HEK293 (cell line): ENCODE results near the gene DNAH1.

ENCODE experiments used
- CTCF ChIA-PET: fragments of 350-600 bp; formaldehyde crosslinking; extraction: SDS; loops from one replicate; lab custom pipeline; 2021; ENCODE audit warnings: antibody characterized with exemption; lab: Yijun Ruan, JAX
- POLR2A ChIA-PET: fragments of 300-600 bp; formaldehyde crosslinking; extraction: SDS; loops from one replicate; lab custom pipeline; 2020; ENCODE audit warnings: antibody characterized with exemption, inconsistent platforms; lab: Yijun Ruan, JAX
- H3K27ac ChIP-seq: fragments of 200-500 bp; sonication (Bioruptor generic); 2 replicates; pipeline ENCODE4 v1.5.1; 2014; ENCODE audit warnings: low read depth, low read length, control low read depth, inconsistent platforms; ENCODE audit errors: extremely low read depth
- H3K36me3 ChIP-seq, 2 experiments: fragments of 200-500 bp in 1 of 2; sonication (Bioruptor generic) in 1 of 2; 1 replicate in 1 of 2; 2 replicates in 1 of 2; pipeline ENCODE4 v1.5.1; 2014 to 2017; ENCODE audit warnings: inconsistent platforms in 2 of 2, low read length in 2 of 2; ENCODE audit not compliant: control insufficient read depth in 2 of 2, insufficient read depth in 1 of 2
- H3K4me1 ChIP-seq: fragments of 200-500 bp; sonication (Bioruptor generic); 2 replicates; pipeline ENCODE4 v1.5.1; 2014; ENCODE audit warnings: mild to moderate bottlenecking, low read length, inconsistent platforms; ENCODE audit not compliant: control insufficient read depth, insufficient read depth
- H3K4me3 ChIP-seq: 2 replicates; pipeline ENCODE4 v1.5.1; 2011; ENCODE audit warnings: low read depth, mild to moderate bottlenecking, control low read depth, low read length, moderate library complexity
- H3K9me3 ChIP-seq: fragments of 200-500 bp; sonication (Bioruptor generic); 2 replicates; pipeline ENCODE4 v1.5.1; 2014; ENCODE audit warnings: low read depth, low read length, inconsistent platforms; ENCODE audit not compliant: control insufficient read depth, insufficient read depth
- HOXA7 ChIP-seq: sonication (generic); formaldehyde crosslinking; IDR thresholded peaks from 2 replicates; pipeline ENCODE4 v1.8.1; 2022; ENCODE audit warnings: missing genetic modification reagents, borderline replicate concordance
- HOXC10 ChIP-seq: sonication (generic); formaldehyde crosslinking; IDR thresholded peaks from 2 replicates; pipeline ENCODE4 v1.8.1; 2023; ENCODE audit warnings: mild to moderate bottlenecking, missing genetic modification reagents
- IKZF3 ChIP-seq: fragments of 450-650 bp; IDR thresholded peaks from 2 replicates; pipeline ENCODE4 v1.5.0; 2018; ENCODE audit warnings: missing biosample characterization, mild to moderate bottlenecking, missing genetic modification characterization, moderate library complexity
- KLF1 ChIP-seq: fragments of 450-650 bp; formaldehyde crosslinking; IDR thresholded peaks from 2 replicates; pipeline ENCODE4 v1.5.1; 2016; ENCODE audit warnings: missing biosample characterization, missing genetic modification characterization
- KLF10 ChIP-seq: fragments of 450-650 bp; IDR thresholded peaks from 2 replicates; pipeline ENCODE4 v1.5.1; 2018; ENCODE audit warnings: missing biosample characterization, mild to moderate bottlenecking, missing genetic modification characterization
- ZNF133 ChIP-seq: fragments of 450-650 bp; formaldehyde crosslinking; IDR thresholded peaks from 2 replicates; pipeline ENCODE4 v1.5.1; 2016; ENCODE audit warnings: missing biosample characterization, missing genetic modification characterization
- ZNF2 ChIP-seq: fragments of 450-650 bp; formaldehyde crosslinking; IDR thresholded peaks from 2 replicates; pipeline ENCODE4 v1.5.1; 2016; ENCODE audit warnings: missing biosample characterization, missing genetic modification characterization
- ZNF211 ChIP-seq: fragments of 450-650 bp; formaldehyde crosslinking; IDR thresholded peaks from 2 replicates; pipeline ENCODE4 v1.5.1; 2016; ENCODE audit warnings: low read depth, missing biosample characterization, missing genetic modification characterization
- ZNF266 ChIP-seq: fragments of 450-650 bp; formaldehyde crosslinking; IDR thresholded peaks from 2 replicates; pipeline ENCODE4 v1.5.1; 2016; ENCODE audit warnings: missing biosample characterization, missing genetic modification characterization, low read depth
- ZNF335 ChIP-seq: fragments of 450-650 bp; formaldehyde crosslinking; conservative IDR thresholded peaks from 2 replicates; pipeline ENCODE4 v1.5.1; 2016; ENCODE audit warnings: missing biosample characterization, missing genetic modification characterization
- ZNF416 ChIP-seq: fragments of 450-650 bp; formaldehyde crosslinking; IDR thresholded peaks from 2 replicates; pipeline ENCODE4 v1.5.1; 2016; ENCODE audit warnings: missing biosample characterization, missing genetic modification characterization
- ZNF426 ChIP-seq: fragments of 450-650 bp; formaldehyde crosslinking; IDR thresholded peaks from 2 replicates; pipeline ENCODE4 v1.5.1; 2017; ENCODE audit warnings: missing biosample characterization, missing genetic modification characterization, mild to moderate bottlenecking, inconsistent platforms, moderate library complexity
- ZNF433 ChIP-seq: fragments of 450-650 bp; formaldehyde crosslinking; IDR thresholded peaks from 2 replicates; pipeline ENCODE4 v1.5.1; 2016; ENCODE audit warnings: missing biosample characterization, missing genetic modification characterization, low read depth
- ZNF48 ChIP-seq: fragments of 450-650 bp; formaldehyde crosslinking; IDR thresholded peaks from 2 replicates; pipeline ENCODE4 v1.5.1; 2016; ENCODE audit warnings: missing biosample characterization, missing genetic modification characterization
- ZNF544 ChIP-seq: fragments of 450-650 bp; formaldehyde crosslinking; IDR thresholded peaks from 2 replicates; pipeline ENCODE4 v1.5.0; 2017; ENCODE audit warnings: missing biosample characterization, missing genetic modification characterization
- ZNF626 ChIP-seq: fragments of 450-650 bp; sonication (Bioruptor Pico); formaldehyde crosslinking; IDR thresholded peaks from 2 replicates; pipeline ENCODE4 v1.5.1; 2018; ENCODE audit warnings: missing biosample characterization, missing genetic modification characterization, inconsistent platforms
- ZNF660 ChIP-seq: fragments of 450-650 bp; IDR thresholded peaks from 2 replicates; pipeline ENCODE4 v1.5.1; 2018; ENCODE audit warnings: missing biosample characterization, mild to moderate bottlenecking, missing genetic modification characterization
- TF ChIP-seq, protein P1 (sequence below): fragments of 450-650 bp; formaldehyde crosslinking; IDR thresholded peaks from 2 replicates; pipeline ENCODE4 v1.5.1; 2016; ENCODE audit warnings: missing biosample characterization, missing genetic modification characterization
- TF ChIP-seq, protein P2 (sequence below): fragments of 450-650 bp; formaldehyde crosslinking; IDR thresholded peaks from 2 replicates; pipeline ENCODE4 v1.5.1; 2016; ENCODE audit warnings: missing biosample characterization, missing genetic modification characterization
- TF ChIP-seq, protein P3 (sequence below): fragments of 450-650 bp; formaldehyde crosslinking; IDR thresholded peaks from 2 replicates; pipeline ENCODE4 v1.5.1; 2017; ENCODE audit warnings: missing biosample characterization, missing genetic modification characterization
- TF ChIP-seq, protein P4 (sequence below): fragments of 450-650 bp; formaldehyde crosslinking; IDR thresholded peaks from 2 replicates; pipeline ENCODE4 v1.5.1; 2016; ENCODE audit warnings: missing biosample characterization, missing genetic modification characterization

The DNAH1 gene

DNA sequence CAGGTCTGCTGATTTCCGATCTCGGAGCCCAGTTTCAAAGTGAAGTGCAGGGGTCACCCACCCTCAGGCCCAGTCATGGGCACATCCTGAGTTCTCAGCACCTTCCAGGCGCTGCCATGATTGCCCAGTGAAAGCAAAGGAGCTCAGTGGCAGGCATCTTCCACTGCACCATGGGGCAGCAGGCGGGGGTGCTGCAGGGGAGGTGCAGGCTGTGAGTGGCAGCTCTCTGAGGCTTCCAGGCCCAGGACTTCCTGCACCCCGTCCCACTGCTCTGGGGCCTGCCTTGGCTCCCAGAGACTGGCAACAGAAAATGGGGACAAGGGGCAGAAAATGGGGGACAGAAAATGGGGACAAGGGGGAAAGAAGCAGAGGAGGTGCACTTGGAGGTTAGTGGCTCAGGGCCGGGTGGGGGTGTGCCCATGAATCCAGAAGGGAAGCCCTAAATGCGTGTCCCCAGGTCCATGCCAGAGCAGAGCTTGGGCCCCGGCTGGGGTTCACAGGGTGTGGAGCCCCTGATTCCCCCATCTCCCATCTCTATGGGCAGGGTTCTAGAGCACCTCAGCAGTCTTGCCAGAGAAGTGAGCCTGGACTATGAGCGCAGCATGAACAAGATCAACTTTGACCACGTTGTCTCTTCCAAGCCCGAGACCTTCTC is 28.0 kb downstream of the DNAH1 start:
- Histone ChIP-seq H3K36me3 (peaks cover 0 to 2% of the 10 kb centered on the region in 2 experiments; a peak in 1 of 3 replicates), H3K27ac (no peak overlapping the region), H3K4me3 (no peak overlapping the region), H3K9me3 (no peaks in the 10 kb centered on the region), H3K4me1 (no peaks in the 10 kb centered on the region)
- ChIA-PET CTCF (interaction anchor here (0.6 kb wide), 1 partner anchor 63 kb away, joined by 7 read pairs; no protein-coding TSS in a partner anchor), POLR2A (interaction anchor here (0.5 kb wide), 1 partner anchor 43 kb away, joined by 3 read pairs; no protein-coding TSS in a partner anchor)
- TF ChIP-seq, protein P1, sequence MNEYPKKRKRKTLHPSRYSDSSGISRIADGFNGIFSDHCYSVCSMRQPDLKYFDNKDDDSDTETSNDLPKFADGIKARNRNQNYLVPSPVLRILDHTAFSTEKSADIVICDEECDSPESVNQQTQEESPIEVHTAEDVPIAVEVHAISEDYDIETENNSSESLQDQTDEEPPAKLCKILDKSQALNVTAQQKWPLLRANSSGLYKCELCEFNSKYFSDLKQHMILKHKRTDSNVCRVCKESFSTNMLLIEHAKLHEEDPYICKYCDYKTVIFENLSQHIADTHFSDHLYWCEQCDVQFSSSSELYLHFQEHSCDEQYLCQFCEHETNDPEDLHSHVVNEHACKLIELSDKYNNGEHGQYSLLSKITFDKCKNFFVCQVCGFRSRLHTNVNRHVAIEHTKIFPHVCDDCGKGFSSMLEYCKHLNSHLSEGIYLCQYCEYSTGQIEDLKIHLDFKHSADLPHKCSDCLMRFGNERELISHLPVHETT (tag by site-specific recombination) = no peak
- TF ChIP-seq ZNF2 = no peak

DNA sequence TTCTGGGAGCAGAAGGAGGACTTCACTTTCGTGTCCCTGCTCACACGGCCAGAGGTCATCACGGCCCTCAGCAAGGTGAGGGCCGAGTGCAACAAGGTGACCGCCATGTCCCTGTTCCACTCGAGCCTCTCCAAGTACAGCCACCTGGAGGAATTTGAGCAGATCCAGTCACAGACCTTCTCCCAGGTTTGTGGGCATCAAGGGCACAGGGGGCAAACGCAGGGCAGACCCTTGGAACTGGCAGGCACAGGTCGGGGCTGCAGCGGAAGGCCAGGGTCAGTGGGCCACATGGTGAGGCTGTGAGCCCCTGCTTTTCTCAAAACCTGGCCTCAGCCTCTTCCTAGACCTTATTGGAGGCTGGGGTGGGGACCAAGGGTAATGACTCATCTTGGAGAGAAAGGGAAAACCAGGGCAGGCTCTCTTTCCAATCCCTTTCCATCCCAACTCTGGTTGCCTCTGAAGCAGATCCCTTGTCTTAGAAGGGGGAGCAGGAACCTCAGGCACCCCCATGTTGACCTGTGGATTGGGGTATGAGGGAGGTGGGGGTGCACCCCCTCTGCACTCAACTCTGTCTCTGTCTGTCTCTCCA is 29.5 kb downstream of the DNAH1 start:
- H3K9me3 ChIP-seq = no peaks in the 10 kb centered on the region
- peaks cover 0 to 3% of the 10 kb centered on the region in 2 experiments; a peak in 1 of 3 replicates for H3K36me3 ChIP-seq
- no peaks in the 10 kb centered on the region for H3K4me1 ChIP-seq
- H3K27ac ChIP-seq = no peak overlapping the region
- TF ChIP-seq ZNF266 (tag by site-specific recombination) = no peak
- TF ChIP-seq HOXA7 (CRISPR knock-in tag) = no peak
- no peak for TF ChIP-seq ZNF433
- no peak for TF ChIP-seq ZNF426 (tag by site-specific recombination)
- TF ChIP-seq ZNF544 = no peak
- no peak for TF ChIP-seq ZNF626 (tag by site-specific recombination)
- no peak for TF ChIP-seq ZNF660
- TF ChIP-seq, protein P2, sequence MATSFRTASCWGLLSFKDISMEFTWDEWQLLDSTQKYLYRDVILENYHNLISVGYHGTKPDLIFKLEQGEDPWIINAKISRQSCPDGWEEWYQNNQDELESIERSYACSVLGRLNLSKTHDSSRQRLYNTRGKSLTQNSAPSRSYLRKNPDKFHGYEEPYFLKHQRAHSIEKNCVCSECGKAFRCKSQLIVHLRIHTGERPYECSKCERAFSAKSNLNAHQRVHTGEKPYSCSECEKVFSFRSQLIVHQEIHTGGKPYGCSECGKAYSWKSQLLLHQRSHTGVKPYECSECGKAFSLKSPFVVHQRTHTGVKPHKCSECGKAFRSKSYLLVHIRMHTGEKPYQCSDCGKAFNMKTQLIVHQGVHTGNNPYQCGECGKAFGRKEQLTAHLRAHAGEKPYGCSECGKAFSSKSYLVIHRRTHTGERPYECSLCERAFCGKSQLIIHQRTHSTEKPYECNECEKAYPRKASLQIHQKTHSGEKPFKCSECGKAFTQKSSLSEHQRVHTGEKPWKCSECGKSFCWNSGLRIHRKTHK (tag by site-specific recombination) = no peak
- TF ChIP-seq ZNF416 (tag by site-specific recombination) = no peak
- TF ChIP-seq, protein P3, sequence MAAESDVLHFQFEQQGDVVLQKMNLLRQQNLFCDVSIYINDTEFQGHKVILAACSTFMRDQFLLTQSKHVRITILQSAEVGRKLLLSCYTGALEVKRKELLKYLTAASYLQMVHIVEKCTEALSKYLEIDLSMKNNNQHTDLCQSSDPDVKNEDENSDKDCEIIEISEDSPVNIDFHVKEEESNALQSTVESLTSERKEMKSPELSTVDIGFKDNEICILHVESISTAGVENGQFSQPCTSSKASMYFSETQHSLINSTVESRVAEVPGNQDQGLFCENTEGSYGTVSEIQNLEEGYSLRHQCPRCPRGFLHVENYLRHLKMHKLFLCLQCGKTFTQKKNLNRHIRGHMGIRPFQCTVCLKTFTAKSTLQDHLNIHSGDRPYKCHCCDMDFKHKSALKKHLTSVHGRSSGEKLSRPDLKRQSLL = no peak
- TF ChIP-seq ZNF335 (tag by site-specific recombination) = no peak
- TF ChIP-seq ZNF211 (tag by site-specific recombination) = no peak
- TF ChIP-seq KLF10 = no peak
- no peak for TF ChIP-seq ZNF133 (tag by site-specific recombination)
- TF ChIP-seq, protein P4, sequence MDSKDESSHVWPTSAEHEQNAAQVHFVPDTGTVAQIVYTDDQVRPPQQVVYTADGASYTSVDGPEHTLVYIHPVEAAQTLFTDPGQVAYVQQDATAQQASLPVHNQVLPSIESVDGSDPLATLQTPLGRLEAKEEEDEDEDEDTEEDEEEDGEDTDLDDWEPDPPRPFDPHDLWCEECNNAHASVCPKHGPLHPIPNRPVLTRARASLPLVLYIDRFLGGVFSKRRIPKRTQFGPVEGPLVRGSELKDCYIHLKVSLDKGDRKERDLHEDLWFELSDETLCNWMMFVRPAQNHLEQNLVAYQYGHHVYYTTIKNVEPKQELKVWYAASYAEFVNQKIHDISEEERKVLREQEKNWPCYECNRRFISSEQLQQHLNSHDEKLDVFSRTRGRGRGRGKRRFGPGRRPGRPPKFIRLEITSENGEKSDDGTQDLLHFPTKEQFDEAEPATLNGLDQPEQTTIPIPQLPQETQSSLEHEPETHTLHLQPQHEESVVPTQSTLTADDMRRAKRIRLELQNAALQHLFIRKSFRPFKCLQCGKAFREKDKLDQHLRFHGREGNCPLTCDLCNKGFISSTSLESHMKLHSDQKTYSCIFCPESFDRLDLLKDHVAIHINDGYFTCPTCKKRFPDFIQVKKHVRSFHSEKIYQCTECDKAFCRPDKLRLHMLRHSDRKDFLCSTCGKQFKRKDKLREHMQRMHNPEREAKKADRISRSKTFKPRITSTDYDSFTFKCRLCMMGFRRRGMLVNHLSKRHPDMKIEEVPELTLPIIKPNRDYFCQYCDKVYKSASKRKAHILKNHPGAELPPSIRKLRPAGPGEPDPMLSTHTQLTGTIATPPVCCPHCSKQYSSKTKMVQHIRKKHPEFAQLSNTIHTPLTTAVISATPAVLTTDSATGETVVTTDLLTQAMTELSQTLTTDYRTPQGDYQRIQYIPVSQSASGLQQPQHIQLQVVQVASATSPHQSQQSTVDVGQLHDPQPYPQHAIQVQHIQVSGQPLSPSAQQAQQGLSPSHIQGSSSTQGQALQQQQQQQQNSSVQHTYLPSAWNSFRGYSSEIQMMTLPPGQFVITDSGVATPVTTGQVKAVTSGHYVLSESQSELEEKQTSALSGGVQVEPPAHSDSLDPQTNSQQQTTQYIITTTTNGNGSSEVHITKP (tag by site-specific recombination) = no peak
- no peak for TF ChIP-seq ZNF48 (tag by site-specific recombination)
- no peak for TF ChIP-seq HOXC10 (CRISPR knock-in tag)
- no peak for TF ChIP-seq KLF1 (tag by site-specific recombination)
- TF ChIP-seq IKZF3 (tag by site-specific recombination) = no peak
- no peak overlapping the region for H3K4me3 ChIP-seq
- ChIA-PET CTCF (interaction anchor here (0.7 kb wide), 1 partner anchor 125 kb away, joined by 3 read pairs; no protein-coding TSS in a partner anchor), POLR2A (no interaction called here)
